ENCODE measurements around the gene TAF5. TPM values are rescaled to one million over a fixed set of nuclear protein-coding genes. Genes with fewer than 3 reads are reported as not detected.

TAF5 gene
- total and polyA plus RNA-seq, 10 of the 15 experiments (the other 5 are each of a cell fraction or from before 2014, with no cell fraction given) = 3.7 to 9.2 (median 7.3) TPM

DNA sequence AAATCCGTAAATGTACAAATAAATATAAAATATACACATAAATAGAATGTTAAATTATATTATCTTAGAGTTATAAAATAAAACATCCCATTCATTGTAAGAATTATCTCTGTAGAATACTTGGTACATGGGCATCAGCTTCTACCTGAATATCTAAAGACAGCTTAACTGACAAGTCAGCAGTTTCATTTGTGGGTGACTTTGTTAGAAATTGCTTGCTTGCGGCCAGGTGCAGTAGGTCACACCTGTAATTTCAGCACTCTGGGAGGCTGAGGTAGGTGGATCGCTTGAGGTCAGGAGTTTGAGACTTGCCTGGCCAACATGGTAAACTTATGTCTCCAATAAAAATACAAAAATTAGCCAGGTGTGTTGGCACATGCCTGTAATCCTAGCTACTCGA is 31.4 kb upstream of the TAF5 start (continued):
- TF ChIP-seq, protein P1, sequence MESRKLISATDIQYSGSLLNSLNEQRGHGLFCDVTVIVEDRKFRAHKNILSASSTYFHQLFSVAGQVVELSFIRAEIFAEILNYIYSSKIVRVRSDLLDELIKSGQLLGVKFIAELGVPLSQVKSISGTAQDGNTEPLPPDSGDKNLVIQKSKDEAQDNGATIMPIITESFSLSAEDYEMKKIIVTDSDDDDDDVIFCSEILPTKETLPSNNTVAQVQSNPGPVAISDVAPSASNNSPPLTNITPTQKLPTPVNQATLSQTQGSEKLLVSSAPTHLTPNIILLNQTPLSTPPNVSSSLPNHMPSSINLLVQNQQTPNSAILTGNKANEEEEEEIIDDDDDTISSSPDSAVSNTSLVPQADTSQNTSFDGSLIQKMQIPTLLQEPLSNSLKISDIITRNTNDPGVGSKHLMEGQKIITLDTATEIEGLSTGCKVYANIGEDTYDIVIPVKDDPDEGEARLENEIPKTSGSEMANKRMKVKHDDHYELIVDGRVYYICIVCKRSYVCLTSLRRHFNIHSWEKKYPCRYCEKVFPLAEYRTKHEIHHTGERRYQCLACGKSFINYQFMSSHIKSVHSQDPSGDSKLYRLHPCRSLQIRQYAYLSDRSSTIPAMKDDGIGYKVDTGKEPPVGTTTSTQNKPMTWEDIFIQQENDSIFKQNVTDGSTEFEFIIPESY (IDR thresholded peaks at IDR 0.05) = no peak
- TF ChIP-seq RBBP5 (conservative IDR thresholded peaks at IDR 0.05) = no peak

DNA sequence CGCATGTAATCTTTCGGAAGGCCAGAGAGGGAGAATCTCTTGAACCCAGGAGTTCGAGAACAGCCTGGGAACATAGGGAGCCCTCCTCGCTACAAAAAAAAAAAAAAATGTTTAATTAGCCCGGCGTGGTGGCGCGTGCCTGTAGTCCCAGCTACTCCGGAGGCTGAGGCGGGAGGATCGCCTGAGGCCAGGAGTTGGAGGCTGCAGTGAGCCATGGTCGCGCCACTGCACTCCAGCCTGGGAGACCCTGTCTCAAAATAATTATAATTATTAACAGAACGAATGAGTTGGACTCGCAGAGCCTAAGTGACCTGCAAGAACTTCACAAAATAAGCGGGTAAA is 17.6 kb upstream of the TAF5 start:
- Histone ChIP-seq H3K4me2 (ENCODE audit: control insufficient read depth, insufficient read depth) (peak overlapping the region; percentile 81), H3K4me3 (peak overlapping the region; percentile 85), H3K27ac (ENCODE audit: control insufficient read depth, insufficient read depth) (peak overlapping the region; percentile 82), H3K4me1 (ENCODE audit: control insufficient read depth, insufficient read depth, low read length) (no peaks in the 10 kb centered on the region), H3K9me3 (replicated peaks; ENCODE audit: control insufficient read depth, insufficient read depth, low read length) (no peaks in the 10 kb centered on the region), H3K27me3 (replicated peaks in 1 of 2; ENCODE audit: control insufficient read depth in 2 of 2, insufficient read depth in 2 of 2, low read length in 1 of 2) (no peaks in the 10 kb centered on the region), H3K79me2 (ENCODE audit: control insufficient read depth, insufficient read depth, low read length) (peaks cover 15% of the 10 kb centered on the region), H3K9ac (ENCODE audit: control insufficient read depth, insufficient read depth, low read length) (peak overlapping the region; percentile 84), H4K20me1 (ENCODE audit: control insufficient read depth, insufficient read depth) (no peaks in the 10 kb centered on the region), H3K36me3 (ENCODE audit: control insufficient read depth in 2 of 2, insufficient read depth in 2 of 2, low read length in 1 of 2) (peaks cover 0 to 2% of the 10 kb centered on the region in 2 experiments; a peak in 2 of 4 replicates), H2AFZ (ENCODE audit: control insufficient read depth, low read depth, low read length) (peak overlapping the region; percentile 99)
- WGBS (ENCODE audit: insufficient coverage, insufficient replicate concordance, low lambda C conversion rate, missing lambda C conversion rate) = 52% methylated on average over 15 of the region's 16 CpGs
- TF ChIP-seq BACH1 (IDR thresholded peaks at IDR 0.05; ENCODE audit: borderline replicate concordance) (0 out of 2 replicates have a peak, but pooled peaks have one; percentile 18), SMAD5 (IDR thresholded peaks at IDR 0.05; ENCODE audit: low read depth) (no peak)
- TF ChIP-seq, protein P2, sequence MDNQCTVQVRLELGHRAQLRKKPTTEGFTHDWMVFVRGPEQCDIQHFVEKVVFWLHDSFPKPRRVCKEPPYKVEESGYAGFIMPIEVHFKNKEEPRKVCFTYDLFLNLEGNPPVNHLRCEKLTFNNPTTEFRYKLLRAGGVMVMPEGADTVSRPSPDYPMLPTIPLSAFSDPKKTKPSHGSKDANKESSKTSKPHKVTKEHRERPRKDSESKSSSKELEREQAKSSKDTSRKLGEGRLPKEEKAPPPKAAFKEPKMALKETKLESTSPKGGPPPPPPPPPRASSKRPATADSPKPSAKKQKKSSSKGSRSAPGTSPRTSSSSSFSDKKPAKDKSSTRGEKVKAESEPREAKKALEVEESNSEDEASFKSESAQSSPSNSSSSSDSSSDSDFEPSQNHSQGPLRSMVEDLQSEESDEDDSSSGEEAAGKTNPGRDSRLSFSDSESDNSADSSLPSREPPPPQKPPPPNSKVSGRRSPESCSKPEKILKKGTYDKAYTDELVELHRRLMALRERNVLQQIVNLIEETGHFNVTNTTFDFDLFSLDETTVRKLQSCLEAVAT (IDR thresholded peaks at IDR 0.05) = 0 out of 2 replicates have a peak, but pooled peaks have one; percentile 60
- ChIA-PET SMC1A (ENCODE audit: uncharacterized antibody, unreplicated experiment) (no interaction called here), RAD21 (ENCODE audit: unreplicated experiment) (no interaction called here), POLR2A (interaction anchor here (0.6 to 1.9 kb wide), 4 partner anchors 17 to 66 kb away, joined by 3 to 8 read pairs (median 4); no protein-coding TSS in a partner anchor), CTCF (interaction anchor here (0.6 kb wide), 3 partner anchors 19 to 67 kb away, joined by 3 to 4 read pairs (median 3); no protein-coding TSS in a partner anchor)
- no peak for FAIRE-seq
- no TSS peak for BruUV-seq (replicated peaks)
- DNase-seq (ENCODE audit: low read depth, low spot score) = no peak
- intact Hi-C loops (cut with micrococcal nuclease; ENCODE audit: unreplicated experiment) = loop anchor here (2.0 to 5.0 kb wide), 2 partner anchors 19 to 47 kb away; partner anchors contain the start of genes ATP5MK and PDCD11
- ATAC-seq = no peak
- in situ Hi-C loops (cut with MboI) = no loop called here
